HG03520 (cell line): ENCODE data around the gene ZNRF3.
"Not testable (repeated sequence)": the region's sequence is repeated elsewhere in the genome, so short reads cannot be mapped to it uniquely, and the experiment has no call there.

Experiments
- ATAC-seq: cut with Tn5 transposase; IDR thresholded peaks from one replicate; pipeline ENCODE4 v1.9.1; 2021; ENCODE audit warnings: mild to moderate bottlenecking, moderate library complexity; ENCODE audit not compliant: unreplicated experiment

The ZNRF3 gene

DNA sequence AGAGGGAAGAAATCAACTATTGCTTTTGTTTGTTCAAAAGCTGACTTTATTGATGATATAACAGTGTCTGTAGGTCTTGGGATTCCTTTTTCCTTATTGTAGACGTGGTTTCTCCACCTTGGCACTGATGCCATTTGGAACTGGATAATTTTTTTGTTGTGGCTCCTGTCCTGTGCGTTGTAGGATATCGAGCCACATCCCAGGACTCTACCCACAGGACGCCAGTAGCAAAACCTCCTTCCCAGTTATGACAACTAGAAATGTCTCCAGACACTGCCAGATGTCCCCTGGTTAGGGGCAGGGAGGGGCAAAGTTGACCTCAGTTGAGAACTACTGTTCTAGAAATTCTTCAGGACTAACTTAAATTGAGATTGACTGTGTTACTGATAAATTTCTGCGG lies 45.8 kb downstream of the ZNRF3 start:
- ATAC-seq, result no peak

DNA sequence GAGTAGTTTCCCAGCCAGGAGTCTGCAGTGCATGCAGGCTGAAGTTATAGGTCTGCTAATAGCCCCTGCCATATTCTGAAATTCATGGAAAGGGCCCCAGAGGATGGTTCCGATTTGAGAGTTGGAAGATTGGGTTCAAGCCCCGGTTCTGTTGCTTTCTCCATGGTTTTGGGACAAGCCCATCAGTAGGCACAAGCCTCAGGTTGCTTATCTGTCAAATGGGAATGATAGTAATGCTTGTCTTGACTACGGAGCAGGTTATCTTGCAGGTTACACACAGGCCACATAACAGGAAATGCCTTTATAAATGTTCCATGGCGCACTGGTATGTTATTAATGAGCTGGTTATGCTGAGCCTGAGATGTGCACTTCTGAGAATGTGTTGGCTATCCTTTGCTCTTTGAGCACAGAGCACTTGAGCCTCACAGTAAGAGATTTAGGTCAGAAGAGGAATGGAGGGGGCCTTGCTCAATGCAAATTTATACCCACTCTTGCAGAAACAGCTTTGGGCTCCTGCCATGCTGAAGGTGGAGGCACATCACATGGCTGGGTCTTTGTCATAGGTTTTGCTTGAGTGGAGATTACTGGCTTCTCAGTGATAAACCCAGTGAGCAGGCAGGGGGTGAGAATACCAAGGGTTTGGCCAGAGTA lies 47.1 kb downstream of the ZNRF3 start:
- ATAC-seq, result no peak

DNA sequence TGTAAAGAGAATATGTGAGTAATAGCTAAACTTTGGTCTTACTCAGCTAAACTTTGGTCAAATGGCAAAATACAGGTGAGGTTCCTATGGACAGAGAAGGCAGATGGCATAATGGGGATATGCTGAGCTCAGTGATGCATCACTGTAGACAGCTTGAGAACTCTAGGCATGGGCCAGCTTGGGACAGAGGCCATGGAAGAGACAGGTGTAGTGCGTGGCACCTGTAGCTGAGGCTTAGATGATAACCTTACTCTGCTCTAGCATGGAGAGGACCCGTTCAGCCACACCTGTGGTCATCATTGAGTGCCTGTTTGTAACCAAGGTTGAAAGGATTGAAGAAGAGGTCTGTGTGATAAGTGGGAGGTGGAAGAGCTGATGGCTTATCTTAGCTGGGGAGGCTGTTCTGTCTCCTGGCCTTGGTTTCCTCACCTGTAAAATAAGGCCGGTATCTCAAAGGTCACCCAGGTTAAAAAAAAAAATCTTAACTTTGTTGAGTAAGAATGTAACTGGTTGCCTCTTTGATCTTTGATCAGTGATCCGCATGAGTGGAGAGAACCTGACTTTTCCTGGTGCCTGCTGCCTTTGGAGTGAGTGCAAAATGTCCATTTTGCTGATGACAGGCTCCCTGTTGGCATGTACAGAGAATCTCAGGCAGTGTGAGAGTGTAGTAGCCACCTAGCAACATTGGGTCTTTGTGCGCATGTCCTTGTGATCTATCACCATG lies 48.6 kb downstream of the ZNRF3 start:
- ATAC-seq, result no peak

DNA sequence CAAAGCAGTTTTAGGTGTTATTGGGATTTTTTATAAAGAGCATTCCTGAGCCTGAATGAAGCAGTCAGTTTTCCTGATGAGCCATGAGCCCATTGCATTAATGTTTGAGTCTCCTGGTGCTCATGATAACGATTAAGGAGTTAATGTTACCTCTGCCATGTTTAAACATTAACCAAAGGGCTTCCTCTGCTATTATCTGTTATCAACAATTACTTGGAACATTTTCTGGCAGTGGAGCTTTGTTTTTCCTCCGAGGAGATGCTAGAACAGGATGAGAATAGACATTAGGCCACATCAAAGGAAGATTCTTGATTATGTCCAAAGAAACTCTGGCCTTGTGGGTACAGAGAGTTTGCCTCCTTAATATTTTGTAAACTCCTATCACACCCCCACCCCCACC lies 49.9 kb downstream of the ZNRF3 start:
- ATAC-seq, result no peak

DNA sequence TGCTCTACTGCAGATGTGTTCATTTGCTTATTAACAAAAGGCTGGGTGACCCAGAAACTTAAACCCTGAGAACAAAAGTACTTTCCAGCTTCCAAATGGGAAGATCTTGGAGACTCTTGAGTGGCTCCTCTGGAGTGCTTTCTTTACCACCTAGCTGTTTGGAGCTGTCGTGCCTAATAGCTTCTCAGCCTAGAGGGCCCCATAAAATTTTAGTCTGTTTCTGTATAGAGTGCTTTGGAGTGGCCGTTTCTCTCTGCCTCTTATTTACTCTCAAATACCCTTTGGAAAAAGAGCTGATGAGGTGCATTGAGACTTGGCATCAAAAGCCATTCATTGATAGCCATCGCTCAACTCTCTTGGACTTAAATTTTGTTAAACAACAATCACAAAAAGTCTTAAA lies 50.7 kb downstream of the ZNRF3 start:
- no peak for ATAC-seq

DNA sequence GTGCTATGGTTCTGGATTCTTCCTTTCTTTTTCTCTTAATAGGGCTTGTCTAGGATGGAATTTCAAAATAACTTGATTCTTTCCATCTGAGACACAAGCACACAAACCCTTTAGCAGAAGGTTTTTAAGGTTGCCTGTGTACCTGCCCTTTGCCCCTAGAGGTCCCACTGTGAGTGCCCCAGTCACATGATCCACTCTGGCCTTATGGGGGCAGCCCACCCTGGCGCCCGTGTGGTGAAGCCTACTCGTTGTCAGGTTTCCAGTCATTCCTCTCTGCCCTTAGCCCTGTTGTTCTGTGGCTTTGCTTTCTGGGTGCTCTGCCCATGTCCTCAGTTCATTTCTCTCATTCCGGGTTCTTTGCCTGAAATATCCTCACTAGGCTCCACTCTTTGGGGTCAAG lies 51.8 kb downstream of the ZNRF3 start:
- no peak for ATAC-seq

DNA sequence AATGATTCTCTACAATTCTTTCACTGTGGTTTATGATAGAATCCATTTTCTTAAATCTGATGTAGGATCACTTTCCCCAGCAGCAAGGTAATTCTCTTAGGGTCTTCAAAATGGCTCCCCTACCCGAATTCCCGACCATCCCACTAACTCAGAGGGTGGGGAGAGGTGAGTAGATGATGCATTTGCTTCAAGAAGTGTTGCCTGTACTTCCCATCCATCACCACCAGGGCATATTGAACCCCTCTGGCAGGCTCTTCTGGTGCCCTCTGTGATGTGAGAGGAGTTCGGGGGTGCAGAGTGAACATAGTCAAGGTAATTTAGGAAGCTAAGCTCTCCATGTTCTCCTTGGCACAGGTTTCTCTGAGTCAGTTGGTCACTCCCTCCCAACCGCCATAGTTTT lies 52.3 kb downstream of the ZNRF3 start:
- no peak for ATAC-seq

DNA sequence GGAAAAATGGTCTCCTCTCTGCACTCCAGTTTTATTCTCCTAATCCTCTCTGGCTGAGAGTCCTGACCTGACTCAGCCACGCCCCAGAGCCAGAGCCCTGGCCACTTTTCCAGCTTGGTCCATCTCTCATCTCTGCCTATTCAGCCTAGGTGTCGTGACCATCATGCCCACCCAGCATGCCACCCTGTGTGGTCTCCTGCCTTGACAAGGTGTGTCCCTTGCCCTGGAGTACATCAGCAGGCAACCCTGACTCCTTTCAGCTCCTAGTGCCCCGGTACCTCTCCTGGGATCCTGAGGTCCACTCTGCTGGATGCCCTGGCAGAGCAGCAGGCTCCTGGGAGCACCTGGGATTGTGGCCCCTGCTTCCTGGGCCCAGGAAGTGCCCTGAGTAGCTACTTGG lies 52.8 kb downstream of the ZNRF3 start:
- ATAC-seq, result no peak

DNA sequence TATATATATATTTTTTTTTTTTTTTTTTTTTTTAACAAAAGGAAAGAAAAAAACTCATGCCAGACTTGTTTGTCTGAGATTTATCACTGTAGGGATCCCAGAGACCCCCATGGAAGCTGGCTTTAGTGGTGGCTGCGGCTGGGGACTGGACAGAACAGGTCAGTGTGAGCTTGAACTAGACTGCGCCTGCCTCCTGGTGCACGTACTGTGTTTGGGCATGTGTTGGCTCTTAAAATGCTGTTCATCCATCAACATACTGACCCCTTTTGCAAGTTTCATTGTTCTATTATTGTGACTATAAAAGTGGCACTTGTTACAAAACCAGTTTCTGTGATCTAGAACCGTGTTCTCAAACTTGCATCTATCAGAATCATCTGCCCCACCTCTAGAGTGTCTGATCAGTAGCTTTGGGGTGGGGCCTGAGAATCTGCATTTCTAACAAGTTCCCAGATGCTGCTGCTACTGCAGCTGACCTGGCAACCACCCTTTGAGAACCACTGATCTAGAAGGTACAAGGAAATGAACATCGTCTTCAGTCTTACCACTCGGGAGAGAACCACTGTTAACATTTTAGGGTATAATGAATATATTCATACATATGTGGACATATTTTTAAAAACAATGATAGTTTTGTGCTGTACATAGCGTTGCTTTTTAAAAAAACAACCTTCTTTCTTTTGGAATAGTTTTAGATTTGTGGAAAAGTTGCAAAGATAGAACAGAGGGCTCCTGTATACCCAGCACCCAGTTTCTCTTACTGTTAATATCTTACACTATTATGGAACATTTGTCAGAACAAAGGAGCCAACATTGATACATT lies 54.0 kb downstream of the ZNRF3 start:
- ATAC-seq, result no peak

DNA sequence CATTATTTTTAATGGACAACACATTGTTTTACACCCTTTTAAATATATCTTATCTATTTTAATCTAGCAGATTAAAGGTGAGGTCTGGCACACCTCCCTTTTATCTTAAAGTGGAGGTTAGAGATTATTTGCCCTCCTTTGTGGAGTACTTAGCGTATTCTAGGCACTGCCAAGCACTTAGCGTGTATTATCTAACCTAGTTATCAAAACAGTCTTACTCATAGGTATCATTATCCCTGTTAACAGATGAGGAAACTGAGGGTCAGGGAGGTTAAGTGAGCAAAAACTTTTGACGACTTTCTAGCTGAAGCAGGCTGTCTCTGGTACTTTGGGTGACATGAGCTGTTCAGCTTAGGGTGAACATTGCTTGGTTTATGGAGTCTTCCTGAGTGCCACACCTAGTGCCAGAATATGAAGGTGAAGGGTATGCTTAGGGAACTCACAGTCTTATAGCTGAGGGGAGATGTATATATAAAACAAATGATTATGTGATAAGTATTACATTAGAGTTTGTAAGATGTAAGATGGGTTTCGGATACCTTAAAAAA lies 55.0 kb downstream of the ZNRF3 start:
- ATAC-seq, result no peak

DNA sequence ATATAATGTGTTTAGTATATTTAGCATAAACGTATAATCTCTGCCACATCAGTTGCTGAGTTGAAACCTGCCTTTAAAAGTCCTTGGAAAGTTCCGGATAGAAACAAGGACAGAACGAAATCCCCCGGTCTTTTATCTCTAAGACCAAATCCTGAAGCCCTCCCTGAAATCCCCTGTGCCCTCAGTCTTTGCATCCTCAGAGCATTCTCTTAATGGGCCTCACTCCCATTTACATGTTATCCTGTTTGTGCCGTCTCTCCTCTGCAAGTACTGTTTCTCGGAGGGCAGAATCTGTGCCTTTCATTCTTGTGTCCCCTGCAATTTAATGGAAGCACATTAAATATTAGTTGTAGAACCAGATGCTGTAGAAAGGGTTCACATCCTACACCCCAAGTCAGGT lies 56.0 kb downstream of the ZNRF3 start:
- ATAC-seq, result no peak

DNA sequence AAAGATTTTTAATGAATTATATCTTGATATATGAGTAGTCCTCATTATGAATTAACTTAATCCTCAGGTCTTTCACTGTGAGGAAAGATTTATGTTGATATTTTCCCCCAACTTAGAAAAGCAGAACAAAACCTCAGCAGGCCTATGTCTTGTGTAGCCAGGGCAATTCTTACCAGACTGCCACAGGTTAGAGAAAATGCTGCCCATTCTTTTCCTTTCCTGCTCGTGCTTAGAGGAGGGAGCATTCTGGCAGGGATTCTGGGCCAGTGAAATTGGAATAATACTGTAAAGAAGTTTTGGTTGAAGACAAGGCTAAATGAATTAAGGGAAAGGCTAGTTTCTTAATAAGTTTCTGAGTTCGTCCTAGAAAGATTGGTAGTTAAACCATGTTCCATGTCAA lies 56.6 kb downstream of the ZNRF3 start:
- ATAC-seq, result no peak

DNA sequence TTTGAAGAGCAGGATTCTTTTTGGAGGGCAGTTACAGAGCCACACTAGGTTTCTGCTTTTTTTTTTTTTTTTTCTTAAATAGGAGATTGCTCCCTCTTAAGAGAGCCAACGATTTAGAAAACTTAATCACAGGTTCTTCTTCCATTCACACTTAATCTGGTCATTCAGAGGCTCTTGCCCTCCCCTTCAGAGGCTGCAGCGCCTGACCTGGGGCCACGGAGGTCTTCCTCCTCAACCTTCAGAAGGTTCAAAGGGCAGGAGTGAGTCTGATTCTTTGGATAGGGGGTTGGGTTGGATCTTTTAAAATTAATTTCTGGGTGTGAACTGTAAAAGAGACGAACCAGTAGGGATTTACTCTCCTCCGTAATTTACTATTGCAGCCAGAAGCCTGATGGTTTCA lies 57.1 kb downstream of the ZNRF3 start:
- ATAC-seq, result no peak

DNA sequence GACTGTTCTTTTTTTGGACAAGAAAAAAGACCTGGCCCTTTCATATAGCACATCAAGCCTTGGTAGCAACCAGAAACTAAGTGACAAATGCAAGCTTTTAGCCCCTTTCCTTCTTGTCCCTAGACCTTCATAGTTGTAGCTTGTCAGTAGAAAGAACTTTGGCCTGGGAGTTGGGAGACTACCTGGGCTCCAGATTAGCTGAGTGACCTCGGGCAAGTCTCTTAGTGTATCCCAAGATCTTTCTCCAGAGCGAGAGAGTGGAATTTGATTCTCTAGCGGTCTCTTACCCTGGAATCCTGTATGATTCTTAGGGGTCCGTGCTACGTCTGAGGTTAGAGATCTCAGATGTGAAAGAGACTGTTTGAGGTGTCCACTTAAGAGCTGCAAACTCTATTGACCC lies 59.0 kb downstream of the ZNRF3 start:
- no peak for ATAC-seq

DNA sequence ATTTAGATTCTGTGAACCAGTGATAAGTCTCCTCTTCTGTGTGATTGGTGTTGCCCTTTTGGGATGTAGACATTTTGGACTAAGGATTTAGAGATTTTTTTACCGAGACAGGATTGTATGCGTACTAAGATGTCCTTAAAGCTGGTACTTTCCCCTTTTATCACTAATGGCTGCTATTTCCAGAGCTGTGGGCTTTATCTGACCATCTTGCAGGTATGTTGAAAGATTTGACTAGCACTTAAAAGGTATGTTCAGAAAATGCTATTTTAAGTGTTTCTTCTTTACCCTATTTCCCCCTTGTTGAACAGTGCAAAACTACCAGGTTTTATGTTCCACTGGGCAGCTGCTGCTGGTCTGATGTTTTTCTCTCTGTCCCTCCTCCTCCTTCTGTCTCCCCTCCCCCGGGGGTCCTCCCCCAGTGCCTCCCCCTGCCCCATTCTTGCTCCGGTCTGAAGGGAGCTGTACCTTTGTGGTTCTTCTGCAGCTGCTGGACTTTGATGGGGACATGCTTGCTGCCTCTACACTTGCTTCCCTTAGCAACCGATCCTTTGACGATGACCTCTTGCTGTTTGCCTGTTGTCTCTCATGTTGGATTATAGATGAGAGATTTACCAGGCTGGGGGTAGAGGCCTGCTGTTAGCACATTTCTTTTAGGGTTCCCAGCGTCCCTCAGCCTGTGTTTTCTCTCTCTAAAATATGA lies 59.6 kb downstream of the ZNRF3 start:
- ATAC-seq, result no peak

DNA sequence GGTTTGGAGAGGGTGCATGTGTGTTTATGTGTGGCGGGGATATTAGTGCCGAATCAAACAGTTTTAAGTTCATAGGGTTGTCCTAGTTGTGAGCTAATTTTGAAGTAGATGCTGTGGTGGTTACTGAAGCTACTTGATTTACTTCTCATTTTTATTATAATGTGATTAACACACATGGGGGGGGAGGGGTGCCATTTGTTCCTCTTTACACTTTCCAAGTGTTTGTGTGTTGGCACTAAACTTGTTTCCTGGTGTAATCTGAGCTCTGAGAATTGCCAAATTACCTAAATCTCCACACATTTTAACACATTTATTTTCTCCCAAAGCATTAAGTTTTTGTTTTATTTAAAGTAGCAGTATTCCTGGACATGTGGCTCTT lies 60.1 kb downstream of the ZNRF3 start:
- ATAC-seq, result no peak

DNA sequence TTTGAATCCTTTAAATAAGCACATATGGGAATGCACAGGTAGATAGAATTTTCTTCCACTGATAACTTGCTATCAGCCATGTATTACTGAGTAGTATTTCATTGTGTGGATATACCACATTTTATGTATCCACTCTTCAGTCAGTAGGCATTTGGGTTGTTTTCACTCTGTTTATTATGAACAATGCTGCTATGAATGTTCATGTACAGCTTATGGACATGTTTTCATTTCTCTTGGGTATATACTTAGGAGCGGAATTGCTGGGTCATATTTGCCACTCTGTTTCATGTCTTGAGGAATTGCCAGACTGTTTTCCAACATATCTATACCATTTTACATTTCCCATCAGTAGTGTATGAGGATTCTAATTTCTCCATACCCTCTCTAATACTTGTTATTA lies 63.8 kb downstream of the ZNRF3 start:
- ATAC-seq, result no peak

DNA sequence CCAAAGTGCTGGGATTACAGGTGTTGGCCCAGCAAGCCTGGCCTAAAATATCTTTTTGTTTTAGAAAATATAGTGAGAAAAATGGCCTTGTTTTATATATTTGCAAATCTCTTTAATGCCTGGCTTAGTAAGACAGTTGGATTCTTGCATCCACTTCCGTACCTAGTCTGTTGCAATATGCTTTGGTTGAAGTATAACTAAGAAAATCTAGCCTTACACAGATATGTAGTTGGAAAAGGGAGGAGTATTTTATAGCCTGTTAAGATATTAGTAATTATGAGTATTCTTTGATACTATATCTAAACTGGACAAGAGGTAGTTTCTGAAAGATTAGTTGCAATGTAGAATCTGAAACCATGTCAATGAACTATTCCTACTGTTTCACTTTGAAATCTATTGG lies 65.1 kb downstream of the ZNRF3 start:
- no peak for ATAC-seq

DNA sequence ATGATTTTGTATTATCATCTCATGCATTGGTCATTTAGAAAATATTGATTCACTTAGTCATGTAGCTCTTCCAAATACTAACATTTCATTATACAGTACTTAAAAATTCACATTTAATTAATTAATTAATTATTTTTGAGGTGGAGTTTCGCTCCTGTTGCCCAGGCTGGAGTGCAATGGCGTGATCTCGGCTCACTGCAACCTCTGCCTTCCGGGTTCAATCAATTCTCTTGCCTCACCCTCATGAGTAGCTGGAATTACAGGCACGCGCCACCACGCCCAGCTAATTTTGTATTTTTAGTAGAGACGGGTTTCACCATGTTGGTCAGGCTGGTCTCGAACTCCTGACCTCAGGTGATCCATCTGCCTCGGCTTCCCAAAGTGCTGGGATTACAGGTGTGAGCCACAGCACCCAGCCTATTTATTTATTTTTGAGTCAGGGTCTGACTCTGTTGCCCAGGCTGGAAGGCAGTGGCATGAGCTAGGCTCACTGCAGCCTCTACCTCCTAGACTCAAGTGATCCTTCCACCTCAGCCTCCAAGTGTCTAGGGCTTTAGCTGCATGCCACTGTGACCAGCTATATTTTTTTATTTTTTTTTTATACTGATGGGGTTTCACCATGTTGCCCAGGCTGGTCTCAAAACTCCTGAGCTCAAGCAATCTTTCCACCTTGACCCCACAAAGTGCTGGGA lies 65.6 kb downstream of the ZNRF3 start:
- not testable (repeated sequence) for ATAC-seq

DNA sequence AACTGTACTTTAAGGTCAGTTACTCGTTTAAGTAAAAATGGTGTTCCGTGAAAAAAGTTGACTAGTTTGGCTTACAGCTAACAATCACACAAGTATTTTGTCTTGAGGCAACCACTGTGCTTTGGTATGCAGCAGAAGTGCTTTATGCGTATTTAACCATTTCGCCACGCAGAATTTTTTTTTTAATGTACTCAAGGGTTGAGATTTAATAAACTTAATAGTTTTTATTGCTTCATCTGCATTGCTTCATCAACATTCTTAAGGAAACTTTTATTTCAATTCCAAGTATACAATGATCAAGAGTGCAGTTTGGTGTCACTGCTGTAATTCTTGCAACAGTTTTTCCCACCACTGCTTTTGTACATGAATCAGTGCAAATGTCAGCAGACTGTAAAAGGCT lies 66.4 kb downstream of the ZNRF3 start:
- no peak for ATAC-seq
